Measurements from ENCODE around the gene GPR32.
"Not testable (repeated sequence)": the region's sequence is repeated elsewhere in the genome, so short reads cannot be mapped to it uniquely, and the experiment has no call there.

GPR32 gene, protein sequence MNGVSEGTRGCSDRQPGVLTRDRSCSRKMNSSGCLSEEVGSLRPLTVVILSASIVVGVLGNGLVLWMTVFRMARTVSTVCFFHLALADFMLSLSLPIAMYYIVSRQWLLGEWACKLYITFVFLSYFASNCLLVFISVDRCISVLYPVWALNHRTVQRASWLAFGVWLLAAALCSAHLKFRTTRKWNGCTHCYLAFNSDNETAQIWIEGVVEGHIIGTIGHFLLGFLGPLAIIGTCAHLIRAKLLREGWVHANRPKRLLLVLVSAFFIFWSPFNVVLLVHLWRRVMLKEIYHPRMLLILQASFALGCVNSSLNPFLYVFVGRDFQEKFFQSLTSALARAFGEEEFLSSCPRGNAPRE

DNA sequence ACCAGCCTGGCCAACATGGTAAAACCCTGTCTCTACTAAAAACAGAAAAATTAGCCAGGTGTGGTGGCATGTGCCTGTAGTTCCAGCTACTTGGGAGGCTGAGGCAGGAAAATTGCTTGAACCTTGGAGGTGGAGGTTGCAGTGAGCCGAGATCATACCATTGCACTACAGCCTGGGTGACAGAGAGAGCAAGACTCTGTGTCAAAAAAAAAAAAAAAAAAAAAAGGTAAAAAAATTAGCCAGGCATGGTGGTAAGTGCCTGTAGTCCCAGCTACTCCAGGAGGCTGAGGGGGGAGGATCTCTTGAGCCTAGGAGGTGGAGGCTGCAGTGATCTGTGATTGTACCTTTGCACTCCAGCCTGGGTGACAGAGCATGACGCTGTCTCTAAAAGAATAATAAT, at the start of gene GPR32:
GPR32 (plus strand) TSS at position 301 of the 400 bp plus-strand sequence. CDS start 137 bp downstream, outside the sequence.
- not testable (repeated sequence) for DNase-seq

DNA sequence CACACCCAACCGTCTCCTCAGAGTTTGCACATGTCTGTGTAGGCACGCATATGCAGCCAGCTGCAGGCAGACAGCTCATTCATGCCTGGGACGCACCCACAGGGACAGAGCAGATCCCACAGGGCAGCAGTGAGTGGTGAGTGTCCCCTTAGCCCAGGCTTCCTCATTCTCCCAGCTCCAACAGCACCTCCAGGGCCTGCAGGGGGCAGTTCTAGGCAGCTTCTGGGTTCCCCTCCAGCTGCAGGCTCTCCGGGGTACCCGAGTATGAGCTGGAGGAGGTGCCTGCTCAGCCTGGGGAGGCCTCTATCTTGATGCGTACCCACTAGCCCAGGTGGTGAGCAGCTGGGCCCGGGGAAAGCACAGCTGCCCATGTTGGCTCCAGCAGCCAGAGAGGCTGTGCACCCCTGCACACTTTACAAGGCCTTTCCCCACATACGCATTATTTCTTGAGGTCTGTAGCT, 49.3 kb upstream of the GPR32 start:
- no peak for DNase-seq

DNA sequence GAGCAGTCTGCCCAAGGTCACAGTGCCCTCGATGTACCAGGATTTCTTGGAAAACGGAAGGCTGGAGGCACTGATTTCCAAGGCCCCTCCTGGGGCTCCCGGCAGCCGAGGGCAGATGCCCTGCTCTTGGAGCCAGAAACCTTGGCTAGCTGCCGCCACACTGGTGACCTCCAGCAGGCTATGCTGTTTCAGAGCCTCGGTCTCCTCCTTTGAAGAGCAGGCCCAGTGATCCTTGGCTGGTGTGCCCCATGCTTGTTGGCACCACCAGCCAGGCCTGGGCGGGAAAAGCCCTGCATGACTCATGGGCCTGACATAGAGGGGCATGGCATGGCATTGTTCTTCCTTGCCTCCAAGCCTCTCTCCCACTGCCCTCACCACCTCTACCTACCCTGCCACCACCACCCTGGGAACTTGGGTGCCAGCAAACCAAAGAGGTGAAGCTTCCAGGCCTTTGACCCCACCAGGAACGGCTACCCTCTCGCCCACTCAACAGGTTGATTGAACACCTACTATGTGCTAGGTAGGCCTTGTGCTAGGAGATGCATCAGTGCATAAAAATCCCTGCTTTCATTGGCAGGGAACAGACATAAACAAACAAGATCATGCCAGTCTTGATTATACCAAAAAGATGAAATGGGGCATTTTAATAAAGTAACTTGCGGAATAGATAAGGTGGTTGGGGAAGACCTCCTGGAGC, 48.7 kb upstream of the GPR32 start:
- DNase-seq, result no peak

DNA sequence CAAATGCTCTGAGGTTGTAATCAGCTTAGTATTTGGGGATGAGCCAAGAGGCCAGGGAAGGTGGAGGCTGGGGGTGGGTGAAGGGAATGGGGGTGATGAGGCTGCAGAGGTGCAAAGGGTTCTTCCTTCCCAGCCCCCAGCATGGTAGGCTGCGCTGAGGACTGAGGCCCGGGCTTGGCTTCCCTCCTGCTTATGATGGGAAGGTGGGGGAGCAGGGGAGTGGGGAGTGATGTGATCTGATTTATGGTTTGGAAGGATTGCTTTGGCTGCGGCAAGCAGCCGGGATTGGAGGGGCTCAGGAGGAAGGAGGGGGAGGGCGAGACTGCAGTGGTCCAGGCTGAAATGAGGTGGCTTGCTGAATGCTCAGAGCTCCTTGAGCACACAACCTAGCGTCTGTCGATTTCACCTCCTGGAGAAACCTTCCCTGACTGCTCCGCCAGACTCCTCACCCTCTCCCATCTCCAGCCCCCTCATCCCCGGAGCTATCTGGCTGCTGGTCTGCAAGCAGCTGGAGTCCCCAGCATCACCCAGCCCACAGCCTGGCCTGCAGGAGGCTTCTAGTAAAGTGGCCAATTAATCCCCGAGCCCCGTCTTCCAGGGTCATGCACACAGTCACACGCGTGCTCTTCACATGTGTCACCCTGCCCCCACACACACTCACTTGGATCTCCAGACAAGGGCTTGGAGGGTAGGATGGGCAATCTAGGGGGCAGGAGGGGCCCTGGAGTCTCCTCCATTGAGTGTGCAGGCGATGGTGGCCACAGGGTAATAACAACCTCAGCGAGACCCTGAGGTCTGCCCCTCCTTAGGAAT, 47.9 kb upstream of the GPR32 start:
- DNase-seq, result no peak

DNA sequence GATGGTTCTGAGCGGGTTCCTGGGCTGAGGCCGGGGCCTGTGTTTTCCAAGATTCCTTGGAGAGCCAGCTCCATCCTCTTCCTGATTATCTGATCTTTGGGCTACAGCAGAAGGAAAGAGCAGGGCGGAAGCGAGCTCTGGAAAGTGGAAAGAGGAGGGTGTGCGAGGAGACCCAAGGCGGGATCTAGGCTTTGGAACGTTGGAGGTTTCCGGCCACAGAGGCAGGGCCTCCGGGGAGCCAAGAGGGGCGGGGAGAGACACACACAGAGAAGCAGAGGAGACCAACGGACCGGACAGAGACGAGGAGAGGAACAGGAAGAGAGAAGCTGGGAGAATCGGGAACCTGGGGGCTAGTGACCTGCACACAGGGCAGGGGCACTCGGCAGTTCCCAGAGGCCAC, 47.2 kb upstream of the GPR32 start, which contains the start of gene CLEC11A:
CLEC11A (plus strand) TSS at position 296 of the 400 bp plus-strand sequence. CDS start 162 bp downstream, outside the sequence.
- DNase-seq, result no peak

DNA sequence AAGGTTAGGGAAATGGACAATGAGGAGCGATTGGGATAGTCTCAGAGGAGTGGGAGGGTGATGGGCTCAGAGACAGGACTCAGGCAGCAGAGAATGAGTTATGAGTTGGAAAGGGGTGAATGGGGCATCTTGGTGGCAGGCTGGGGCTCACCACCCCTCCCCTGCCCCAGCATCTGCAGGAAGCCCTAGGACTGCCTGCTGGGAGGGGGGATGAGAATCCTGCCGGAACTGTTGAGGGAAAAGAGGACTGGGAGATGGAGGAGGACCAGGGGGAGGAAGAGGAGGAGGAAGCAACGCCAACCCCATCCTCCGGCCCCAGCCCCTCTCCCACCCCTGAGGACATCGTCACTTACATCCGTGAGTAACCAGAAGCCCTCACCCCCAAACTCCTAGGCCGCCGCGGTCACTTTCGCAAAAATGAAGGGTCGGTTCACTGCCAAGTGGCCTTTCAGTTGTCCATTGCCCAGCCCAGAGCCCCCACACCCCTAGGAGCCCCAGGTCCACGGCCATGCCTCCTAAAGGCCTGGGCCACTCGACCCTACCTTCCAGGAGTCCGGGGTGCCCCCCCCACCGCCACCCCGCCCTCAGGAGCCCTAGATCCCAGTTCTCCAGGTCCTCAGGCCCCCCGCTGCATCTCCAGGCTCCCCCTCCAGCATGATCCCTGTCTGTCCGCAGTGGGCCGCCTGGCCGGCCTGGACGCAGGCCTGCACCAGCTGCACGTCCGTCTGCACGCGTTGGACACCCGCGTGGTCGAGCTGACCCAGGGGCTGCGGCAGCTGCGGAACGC, 46.3 kb upstream of the GPR32 start:
- DNase-seq, result no peak

DNA sequence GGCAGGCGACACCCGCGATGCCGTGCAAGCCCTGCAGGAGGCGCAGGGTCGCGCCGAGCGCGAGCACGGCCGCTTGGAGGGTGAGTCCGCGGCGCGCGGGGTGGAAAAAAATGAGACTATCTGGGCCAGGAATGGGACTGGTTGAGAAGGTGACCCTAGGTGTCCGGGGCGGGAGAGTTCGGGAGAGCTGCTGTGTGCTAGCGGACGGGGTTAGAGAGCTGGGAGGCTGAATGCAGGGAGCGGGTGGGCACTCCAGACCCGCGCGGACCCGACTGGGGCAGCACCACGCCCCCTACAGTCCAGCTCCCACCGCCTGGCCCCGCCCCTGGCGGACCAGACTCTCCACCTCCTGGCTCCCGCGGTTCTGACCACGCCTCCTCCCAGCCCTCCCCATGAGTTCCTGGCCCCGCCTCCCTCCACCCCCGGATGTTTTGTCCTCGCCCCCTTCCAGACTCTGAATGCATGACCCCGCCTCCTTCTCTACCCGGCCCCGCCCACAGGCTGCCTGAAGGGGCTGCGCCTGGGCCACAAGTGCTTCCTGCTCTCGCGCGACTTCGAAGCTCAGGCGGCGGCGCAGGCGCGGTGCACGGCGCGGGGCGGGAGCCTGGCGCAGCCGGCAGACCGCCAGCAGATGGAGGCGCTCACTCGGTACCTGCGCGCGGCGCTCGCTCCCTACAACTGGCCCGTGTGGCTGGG, 45.6 kb upstream of the GPR32 start:
- peak; percentile 80 for DNase-seq

DNA sequence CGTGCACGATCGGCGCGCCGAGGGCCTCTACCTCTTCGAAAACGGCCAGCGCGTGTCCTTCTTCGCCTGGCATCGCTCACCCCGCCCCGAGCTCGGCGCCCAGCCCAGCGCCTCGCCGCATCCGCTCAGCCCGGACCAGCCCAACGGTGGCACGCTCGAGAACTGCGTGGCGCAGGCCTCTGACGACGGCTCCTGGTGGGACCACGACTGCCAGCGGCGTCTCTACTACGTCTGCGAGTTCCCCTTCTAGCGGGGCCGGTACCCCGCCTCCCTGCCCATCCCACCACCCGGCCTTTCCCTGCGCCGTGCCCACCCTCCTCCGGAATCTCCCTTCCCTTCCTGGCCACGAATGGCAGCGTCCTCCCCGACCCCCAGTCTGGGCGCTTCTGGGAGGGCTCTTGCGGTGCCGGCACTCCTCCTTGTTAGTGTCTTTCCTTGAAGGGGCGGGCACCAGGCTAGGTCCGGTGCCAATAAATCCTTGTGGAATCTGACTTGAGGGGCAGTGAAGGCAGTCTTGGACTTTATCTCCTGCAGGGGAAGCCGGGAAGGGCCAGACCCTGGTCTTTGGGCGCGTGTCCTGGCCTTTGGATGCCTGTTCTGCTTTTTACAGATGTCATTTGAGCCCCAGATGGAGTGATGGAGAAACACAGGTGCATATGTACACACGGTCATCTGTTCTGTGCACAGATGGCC, 44.9 kb upstream of the GPR32 start:
- DNase-seq, result no peak

DNA sequence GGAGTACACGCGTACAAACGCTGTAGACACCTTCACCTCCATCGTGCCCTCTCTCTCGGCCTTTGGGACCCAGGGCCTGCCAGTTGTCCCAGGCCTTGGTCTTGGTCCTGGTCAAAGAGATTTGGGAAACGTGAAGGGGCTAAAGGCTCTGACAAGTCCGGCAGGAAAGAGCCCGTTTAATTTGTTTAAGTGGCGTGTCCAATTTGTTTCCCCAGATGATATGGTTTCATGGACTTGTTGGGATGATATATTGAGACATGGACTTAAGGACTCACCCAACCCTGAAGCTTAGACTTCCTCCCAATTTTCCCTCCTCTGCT, 44.4 kb upstream of the GPR32 start:
- no peak for DNase-seq

DNA sequence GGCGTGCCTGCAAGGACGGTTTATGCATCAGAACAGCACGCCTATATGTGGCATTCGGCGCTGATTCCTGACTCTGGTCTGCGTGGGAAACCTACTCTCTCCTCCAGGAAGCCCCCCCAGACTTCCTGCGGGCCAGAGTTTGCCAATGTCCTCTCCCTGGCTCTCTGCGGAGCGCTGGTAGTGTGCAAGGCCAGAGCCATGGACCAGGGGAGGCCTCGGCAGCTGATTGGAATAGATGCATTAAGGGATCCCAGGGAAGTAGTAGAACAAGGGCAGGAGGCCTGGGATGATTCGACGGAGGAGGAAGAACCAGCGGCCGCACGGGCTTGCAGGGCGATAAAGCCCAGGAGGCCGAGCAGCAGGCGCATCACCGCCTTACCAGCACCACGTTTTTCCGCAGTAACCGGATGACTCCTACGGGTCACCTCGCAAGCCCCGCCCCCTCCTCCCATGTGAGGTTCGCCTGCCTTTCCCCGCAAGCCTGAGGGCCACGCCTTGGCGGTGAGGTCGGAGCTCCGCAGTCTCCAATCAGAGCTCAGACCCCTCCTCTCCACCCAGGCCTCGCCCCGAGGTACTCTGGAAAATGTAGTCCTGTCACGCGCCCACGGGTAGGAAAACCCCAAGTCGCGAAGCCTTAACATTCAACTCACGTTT, 42.1 kb upstream of the GPR32 start:
- DNase-seq, result peak; percentile 56

DNA sequence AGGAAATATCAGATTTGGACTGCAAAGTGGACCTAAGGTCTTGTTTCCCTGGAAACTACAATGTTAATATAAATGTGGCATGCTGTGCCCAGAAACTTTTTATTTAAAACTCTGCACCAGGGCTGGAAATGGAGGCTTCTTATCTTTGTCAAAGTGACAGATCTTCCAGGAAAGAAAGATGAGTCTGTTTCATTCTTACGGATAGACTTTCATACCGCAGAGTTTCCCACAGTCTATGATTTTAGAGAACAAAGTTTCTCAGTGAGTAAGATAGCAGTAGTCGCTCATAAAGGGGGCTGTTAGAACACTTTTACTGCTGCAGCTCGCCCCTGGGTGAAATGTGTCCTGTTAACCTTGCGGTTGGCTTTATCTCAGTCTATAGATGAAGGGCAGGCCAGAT, 40.4 kb upstream of the GPR32 start:
- DNase-seq, result no peak

DNA sequence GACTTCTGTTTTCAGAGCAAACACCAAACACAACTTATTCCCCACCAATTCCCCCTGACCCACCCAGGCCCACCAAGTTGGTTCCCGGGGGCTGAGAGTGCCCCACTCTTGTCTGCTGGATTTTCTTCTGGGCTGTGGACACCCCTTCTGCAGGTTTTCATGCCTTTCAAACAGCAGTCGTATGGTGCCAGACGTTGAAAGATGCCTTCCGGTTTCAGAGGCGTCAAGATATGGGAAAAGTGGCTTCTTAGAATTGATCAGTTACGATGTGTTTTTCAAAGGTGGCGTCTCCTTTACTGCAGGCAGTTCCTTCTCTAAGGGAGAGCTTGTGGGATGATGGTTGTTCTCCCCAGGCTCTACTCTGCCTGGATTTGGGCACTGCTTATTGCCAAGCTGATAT, 34.4 kb upstream of the GPR32 start:
- DNase-seq, result no peak

DNA sequence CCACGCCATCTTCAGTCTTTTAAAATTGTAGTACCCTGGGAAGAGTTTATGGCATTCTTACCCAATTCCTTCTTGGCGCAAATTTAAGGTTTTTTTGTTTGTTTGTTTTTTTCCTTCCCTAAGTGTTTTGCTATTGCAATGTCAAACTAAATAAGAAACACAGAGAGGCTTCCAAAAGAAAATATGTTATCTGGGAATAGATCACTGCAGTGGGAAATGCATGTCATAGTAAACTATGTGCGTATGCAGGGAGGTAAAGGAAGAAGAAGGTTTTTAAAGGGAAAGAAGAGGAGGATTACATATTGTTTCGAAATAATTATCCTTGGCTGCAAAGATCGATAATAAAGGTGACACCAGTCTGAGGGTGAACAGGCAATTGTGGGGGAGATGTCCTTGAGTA, 33.9 kb upstream of the GPR32 start:
- no peak for DNase-seq

DNA sequence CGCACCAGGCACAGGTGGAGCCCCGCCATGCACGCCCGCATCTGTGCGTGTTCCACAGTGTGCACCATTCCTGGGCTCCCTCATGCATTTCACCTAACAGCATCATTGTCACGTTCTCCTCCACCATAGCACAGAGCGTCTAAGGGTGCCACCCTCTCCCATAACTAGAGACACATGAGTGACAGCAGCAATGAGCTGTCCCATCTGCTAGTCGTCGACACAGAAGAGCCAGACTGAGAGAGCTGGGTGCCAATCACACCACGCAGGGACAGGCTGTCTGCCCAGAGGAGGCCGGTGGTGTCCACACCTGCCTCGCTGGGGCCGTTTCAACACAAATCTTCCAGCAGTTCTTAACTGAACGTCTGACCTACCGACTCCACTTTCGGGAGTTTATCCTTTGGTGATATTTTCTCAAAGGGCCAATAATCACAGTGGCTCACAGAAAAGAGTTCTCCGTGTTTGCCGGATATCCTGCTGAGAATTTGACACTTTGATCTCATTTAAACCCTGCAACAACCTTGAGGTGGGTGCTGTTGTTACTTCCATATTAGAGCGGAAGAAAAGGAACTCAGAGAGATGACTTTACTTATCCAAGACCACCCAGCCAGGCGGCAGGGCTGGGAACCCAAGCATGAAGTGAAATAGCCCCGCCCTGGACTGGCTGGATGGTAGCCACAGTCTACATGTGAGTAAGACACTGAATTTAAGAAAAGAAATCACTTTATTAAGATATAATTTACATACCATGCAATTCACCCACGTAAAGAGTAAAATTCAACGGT, 30.9 kb upstream of the GPR32 start:
- no peak for DNase-seq

DNA sequence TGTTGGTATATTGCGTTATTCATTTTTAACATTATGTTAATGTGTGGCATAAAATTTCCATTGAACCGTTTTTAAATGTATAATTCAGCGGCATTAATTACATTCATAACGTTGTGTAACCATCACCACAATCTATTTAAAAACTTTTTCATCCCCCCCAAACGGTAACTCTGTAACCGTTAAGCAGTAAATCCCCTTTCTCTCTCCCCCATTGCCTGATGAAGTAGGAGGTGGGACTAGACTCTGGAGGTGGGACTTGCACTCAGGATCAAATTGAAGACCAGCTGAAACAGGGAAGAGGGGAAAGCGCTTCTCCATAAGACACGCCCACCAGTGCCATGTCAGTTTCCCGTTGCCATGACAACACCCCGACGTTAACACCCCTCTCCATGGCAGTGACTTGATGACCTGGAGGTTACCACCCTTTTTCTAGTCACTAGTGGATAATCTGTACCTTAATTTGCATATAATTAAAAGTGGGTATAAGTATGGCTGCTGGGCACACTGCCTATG, 30.3 kb upstream of the GPR32 start:
- no peak for DNase-seq

DNA sequence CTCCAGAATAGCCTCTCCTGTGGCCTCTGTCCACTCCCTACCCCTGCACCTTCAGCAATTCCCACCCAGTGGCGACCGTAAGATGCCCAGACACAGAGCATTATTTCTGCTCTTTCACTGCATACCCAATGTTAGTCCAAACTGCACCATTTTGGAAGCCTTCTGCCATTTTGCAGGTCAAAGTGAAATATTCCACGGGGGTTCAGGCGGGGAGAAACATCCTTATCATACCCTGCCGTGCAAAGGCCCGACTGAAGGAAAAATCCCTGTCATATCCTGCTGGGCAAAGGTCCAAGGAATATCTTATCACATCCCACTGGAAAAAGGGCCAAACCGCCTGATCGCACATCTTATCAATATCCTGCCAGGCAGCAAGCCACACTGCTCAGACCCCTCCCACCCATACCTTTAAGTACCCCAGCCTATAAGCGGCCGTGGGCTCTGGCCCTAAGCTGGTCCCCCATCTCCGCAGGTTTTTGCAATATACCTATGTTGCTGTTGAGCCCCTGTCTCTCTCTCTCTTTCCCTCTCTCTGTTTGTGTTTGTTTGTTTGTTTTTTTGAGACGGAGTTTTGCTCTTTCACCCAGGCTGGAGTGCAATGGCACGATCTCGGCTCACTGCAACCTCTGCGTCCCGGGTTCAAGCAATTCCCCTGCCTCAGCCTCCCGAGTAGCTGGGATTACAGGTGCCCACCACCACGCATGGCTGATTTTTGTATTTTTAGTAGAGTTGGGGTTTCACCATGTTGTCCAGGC, 28.9 kb upstream of the GPR32 start:
- DNase-seq, result no peak

DNA sequence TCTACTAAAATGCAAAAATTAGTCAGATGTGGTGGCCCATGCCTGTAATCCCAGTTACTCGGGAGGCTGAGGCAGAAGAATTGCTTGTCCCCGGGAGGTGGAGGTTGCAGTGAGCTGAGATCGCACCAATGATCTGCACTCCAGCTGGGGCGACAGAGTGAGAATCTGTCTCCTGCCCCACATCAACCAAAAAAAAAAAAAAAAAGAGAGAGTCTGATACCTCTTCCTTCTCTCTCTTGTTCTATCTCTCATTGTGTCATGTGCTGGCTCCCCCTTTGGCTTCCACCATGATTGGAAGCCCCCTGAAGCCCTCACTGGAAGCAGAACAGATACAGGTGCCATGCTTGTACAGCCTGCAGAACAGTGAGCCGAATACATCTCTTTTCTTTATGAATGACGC, 26.7 kb upstream of the GPR32 start:
- DNase-seq, result no peak

DNA sequence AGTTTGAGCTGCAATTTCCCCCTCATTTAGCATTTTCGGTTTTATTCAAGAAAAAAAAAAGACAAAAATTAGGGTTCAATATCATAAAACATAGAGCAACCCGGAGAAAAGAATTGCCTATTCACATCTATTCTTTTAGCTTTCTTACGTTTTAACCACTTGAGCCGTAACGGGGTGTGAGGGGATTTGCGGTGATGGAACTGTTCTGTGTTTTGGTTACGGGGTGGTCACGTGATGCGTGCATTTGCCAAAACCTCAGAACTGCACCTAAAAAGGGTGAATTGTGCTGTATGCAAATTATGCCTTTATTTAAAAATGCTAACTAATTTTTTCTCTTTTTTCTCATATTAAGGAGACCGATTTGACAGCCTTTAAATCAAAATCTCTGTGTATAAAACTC, 25.0 kb upstream of the GPR32 start:
- DNase-seq, result no peak

DNA sequence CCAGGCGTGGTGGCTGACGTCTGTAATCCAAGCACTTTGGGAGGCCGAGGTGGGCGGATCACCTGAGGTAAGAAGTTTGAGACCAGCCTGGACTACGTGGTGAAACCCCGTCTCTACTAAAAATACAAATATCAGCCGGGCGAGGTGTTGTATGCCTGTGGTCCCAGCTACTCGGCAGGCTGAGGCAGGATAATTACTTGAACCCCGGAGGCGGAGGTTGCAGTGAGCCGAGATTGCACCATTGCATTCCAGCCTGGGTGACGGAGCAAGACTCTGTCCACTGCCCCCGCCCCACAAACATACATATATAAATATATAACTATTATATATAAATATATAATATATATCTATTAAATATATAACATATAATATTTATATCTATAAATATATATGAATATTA, 23.1 kb upstream of the GPR32 start:
- DNase-seq, result not testable (repeated sequence)

Measured in activated CD4-positive, CD25-positive, alpha-beta regulatory T cell treated with anti-CD3 and anti-CD28 coated beads, Interleukin-2, amount 50 U/mL, for 72 hours (primary cell).